Measurements from ENCODE around the gene HDAC10. TPM values are rescaled to one million over a fixed set of nuclear protein-coding genes. Genes with fewer than 3 reads are reported as not detected.

Gene HDAC10
- total RNA-seq, 2 donors from 2014 or later = 14.1 to 23.6 TPM

- DNase-seq (ENCODE audit: low spot score) = no peak
- intact Hi-C loops (cut with DNase I) = no loop called here
These were observed 35.7 kb upstream of the HDAC10 start for GRCh38 chr22:50286701-50287318.

GRCh38 chr22:50286275-50286674, 35.2 kb upstream of the HDAC10 start:
- no peak for DNase-seq (ENCODE audit: low spot score)
- intact Hi-C loops (cut with DNase I) = no loop called here

- no peak for DNase-seq (ENCODE audit: low spot score)
- intact Hi-C loops (cut with DNase I) = no loop called here
These were observed 34.6 kb upstream of the HDAC10 start for GRCh38 chr22:50285568-50286229.

- no peak for DNase-seq (ENCODE audit: low spot score)
- intact Hi-C loops (cut with DNase I) = no loop called here
These were observed 33.4 kb upstream of the HDAC10 start for GRCh38 chr22:50284479-50284878.

- DNase-seq (ENCODE audit: low spot score) = no peak
- intact Hi-C loops (cut with DNase I) = no loop called here
These were observed 32.8 kb upstream of the HDAC10 start for GRCh38 chr22:50283821-50284220.

GRCh38 chr22:50282361-50283155, 31.5 kb upstream of the HDAC10 start:
- DNase-seq (ENCODE audit: low spot score) = no peak
- intact Hi-C loops (cut with DNase I) = no loop called here

GRCh38 chr22:50281957-50282356, 30.9 kb upstream of the HDAC10 start:
- DNase-seq (ENCODE audit: low spot score) = no peak
- intact Hi-C loops (cut with DNase I) = no loop called here

- DNase-seq (ENCODE audit: low spot score) = no peak
- intact Hi-C loops (cut with DNase I) = no loop called here
These were observed 30.3 kb upstream of the HDAC10 start for GRCh38 chr22:50281384-50281760.

- DNase-seq (ENCODE audit: low spot score) = no peak
- intact Hi-C loops (cut with DNase I) = no loop called here
These were observed 29.8 kb upstream of the HDAC10 start for GRCh38 chr22:50280708-50281383.

- no peak for DNase-seq (ENCODE audit: low spot score)
- intact Hi-C loops (cut with DNase I) = no loop called here
These were observed 29.1 kb upstream of the HDAC10 start for GRCh38 chr22:50280022-50280707.

GRCh38 chr22:50278956-50279619, 28.0 kb upstream of the HDAC10 start:
- intact Hi-C loops (cut with DNase I) = loop anchor here (5.0 kb wide), 2 partner anchors 48 to 63 kb away; partner anchors contain the start of genes DENND6B (in 2 of the 2) and PPP6R2 (in 1 of the 2)
- no peak for DNase-seq (ENCODE audit: low spot score)

GRCh38 chr22:50278461-50278860, 27.4 kb upstream of the HDAC10 start:
- DNase-seq (ENCODE audit: low spot score) = no peak
- intact Hi-C loops (cut with DNase I) = loop anchor here (5.0 kb wide), 2 partner anchors 49 to 64 kb away; partner anchors contain the start of genes DENND6B (in 2 of the 2) and PPP6R2 (in 1 of the 2)

- DNase-seq (ENCODE audit: low spot score) = no peak
- intact Hi-C loops (cut with DNase I) = loop anchor here (5.0 kb wide), 2 partner anchors 50 to 65 kb away; partner anchors contain the start of genes DENND6B (in 2 of the 2) and PPP6R2 (in 1 of the 2)
These were observed 26.7 kb upstream of the HDAC10 start for GRCh38 chr22:50277761-50278160.

- intact Hi-C loops (cut with DNase I) = loop anchor here (5.0 kb wide), 2 partner anchors 51 to 66 kb away; partner anchors contain the start of genes DENND6B (in 2 of the 2) and PPP6R2 (in 1 of the 2)
- DNase-seq (ENCODE audit: low spot score) = peak; percentile 90
These were observed 25.1 kb upstream of the HDAC10 start for GRCh38 chr22:50276143-50276542.

GRCh38 chr22:50275181-50276055, 24.4 kb upstream of the HDAC10 start:
- intact Hi-C loops (cut with DNase I) = loop anchor here (5.0 kb wide), 2 partner anchors 52 to 67 kb away; partner anchors contain the start of genes DENND6B (in 2 of the 2) and PPP6R2 (in 1 of the 2)
- DNase-seq (ENCODE audit: low spot score) = no peak

- no peak for DNase-seq (ENCODE audit: low spot score)
- intact Hi-C loops (cut with DNase I) = loop anchor here (5.0 kb wide), 2 partner anchors 53 to 68 kb away; partner anchors contain the start of genes DENND6B (in 2 of the 2) and PPP6R2 (in 1 of the 2)
These were observed 23.7 kb upstream of the HDAC10 start for GRCh38 chr22:50274771-50275170.

GRCh38 chr22:50274311-50274710, 23.2 kb upstream of the HDAC10 start:
- no peak for DNase-seq (ENCODE audit: low spot score)

More at GRCh38 chr22:50274311-50274710, 23.2 kb upstream of the HDAC10 start:
- intact Hi-C loops (cut with DNase I) = no loop called here
